Superior temporal gyrus (tissue), 1 donor: ENCODE results near the gene NUDT1.
A peak's percentile ranks its signal among the peaks of the same experiment; 100 is the strongest.

ENCODE experiments used
- DNase-seq: peaks from one replicate; pipeline ENCODE4 v3.0.0-alpha.2; 2016; ENCODE audit errors: extremely low spot score

The NUDT1 gene

DNA sequence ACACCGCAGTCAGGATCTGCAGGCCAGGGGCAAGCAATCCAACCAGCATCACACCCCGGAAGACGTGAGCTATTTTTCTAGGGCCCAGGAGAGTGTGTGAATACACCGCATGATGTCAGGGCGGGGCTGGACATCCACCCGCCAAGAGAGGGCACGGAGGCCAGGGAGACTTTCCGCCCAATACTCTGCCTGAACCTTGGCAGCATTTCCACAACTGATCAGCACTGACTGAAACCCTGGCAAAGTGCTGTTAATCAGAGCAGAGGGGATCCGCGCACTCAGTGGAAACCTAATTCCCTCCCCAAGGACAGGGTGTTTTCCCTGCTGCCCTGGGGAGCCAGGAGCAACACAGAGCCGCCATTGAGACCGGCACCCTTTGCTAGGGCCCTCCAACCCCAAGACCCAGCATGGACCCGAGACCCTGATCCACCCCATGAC is 17.5 kb upstream of the NUDT1 start:
- no peak for DNase-seq

DNA sequence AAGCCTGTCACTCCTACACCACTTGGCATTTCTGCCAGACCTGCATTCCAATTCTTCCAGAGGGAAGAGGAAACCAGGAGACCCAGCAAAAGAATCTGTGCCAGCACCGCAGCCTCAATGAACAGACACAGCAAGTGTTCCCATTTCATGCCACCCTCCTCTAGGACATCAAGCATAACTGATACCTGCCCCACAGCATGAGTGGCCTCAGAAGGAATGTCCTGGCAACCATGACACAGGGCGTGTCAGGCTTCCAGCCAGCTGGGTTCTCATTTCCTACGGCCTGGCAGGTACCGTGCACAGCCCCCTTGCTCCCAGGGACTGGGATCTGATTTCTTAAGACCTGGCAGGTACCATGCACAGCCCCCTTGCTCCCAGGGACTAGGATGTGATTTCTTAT is 17.1 kb upstream of the NUDT1 start:
- no peak for DNase-seq

DNA sequence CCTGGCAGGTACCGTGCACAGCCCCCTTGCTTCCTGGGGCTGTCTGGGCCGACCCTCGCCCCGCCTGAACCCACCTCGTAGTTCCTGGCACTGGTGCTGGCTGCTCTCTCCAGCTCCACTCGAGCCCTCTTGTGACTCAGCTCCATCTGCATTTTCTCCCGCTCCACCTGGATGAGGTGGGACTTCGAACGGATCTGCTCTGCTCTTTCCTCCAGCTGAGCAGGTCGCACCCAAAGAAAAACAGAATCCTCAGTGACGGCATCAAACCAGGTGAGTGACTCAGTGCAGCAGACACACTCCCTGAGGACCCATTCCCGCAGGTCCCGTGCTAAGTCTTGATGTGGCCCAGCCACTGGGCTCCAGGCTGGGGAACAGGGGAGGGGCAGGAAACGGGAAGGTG is 16.7 kb upstream of the NUDT1 start:
- no peak for DNase-seq

DNA sequence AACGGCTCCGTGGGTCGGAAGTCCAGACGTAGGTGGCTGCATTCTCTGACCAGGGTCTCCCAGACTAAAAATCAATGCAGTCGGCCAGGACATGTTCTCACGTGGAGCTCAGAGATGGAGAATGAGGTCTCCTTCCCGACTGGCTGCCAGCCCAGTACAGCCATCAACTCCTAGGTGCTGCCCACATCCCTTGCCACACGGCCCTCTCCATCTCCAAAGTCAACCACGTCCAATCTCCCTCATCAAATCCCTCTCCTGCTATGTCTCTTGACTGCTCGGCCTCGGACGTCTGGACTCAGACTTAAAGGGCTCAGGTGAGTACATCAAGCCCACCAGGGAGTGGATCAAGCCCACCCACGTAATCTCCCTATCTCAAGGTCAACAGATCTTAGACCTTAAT is 16.2 kb upstream of the NUDT1 start:
- no peak for DNase-seq

DNA sequence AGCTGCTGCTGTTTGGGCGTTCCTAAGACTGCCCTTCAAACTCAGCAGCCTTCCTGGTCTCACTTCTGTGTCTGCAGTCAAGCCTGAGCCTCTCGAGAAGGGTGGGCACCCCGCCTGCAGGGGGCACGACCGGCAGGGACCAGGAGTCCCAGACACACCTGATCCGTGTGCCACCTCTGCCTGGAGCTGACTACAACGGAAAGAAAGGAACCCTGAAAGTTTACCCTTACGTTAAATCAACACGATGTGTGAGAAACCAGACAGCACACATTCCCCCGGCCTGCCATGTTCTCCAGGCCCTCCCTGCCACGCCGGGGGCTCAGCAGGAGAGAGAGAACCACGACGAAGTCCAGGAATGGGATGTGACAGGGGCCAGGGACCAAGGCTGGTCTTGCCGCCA is 14.3 kb upstream of the NUDT1 start:
- DNase-seq = no peak

DNA sequence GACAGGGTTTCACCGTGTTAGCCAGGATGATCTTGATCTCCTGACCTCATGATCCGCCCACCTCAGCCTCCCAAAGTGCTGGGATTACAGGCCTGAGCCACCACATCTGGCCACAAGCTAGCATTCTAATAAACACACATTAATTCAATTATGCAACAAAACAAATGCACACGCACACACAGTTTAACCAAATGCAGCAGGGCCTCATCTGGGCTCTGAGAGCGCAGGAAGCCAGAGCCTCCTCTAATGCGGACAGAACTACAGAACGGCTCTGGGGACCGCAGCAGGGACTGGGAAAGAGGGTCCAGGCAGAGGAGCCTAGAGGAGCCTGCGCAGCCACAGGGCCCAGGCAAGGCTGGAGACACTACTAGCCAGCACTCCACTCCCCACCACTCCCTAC is 13.1 kb upstream of the NUDT1 start:
- no peak for DNase-seq

DNA sequence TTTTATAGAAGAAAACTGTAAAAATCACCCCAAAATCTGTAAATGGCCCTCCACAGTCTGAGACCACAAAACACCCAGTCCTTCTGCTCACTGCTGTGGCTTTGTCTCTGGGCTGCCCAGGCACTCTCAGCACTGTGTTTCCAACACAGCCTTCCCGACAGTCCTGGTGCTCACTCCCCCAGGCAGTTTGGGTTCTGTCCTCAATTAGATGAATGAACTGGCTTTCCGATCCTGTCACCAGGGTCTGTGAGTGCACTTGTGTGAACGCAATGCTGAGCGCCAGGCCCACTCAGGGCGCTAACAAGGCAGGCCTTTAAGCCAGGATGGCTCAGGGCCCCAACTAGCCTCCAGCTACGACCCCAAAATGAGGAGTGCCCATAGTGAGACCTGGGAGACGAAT is 12.6 kb upstream of the NUDT1 start:
- no peak for DNase-seq

DNA sequence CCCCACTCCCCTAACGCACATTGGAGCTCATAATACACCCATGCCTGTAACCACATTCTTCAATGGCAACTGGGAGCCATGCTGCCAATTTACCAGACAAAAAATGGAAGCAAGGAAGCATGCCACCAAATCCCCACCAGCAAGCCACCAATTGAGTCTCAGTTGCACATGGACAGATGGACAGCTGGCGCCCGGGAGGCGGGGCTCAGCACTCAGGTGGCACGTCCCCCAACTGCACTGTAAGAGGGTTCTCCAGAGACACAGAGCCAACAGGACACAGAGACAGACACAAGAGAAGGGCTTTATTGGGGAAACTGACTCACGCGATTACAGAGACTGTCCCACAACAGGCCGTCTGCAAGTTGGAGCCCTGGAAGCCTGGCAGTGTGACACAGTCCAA is 11.8 kb upstream of the NUDT1 start:
- DNase-seq = no peak

DNA sequence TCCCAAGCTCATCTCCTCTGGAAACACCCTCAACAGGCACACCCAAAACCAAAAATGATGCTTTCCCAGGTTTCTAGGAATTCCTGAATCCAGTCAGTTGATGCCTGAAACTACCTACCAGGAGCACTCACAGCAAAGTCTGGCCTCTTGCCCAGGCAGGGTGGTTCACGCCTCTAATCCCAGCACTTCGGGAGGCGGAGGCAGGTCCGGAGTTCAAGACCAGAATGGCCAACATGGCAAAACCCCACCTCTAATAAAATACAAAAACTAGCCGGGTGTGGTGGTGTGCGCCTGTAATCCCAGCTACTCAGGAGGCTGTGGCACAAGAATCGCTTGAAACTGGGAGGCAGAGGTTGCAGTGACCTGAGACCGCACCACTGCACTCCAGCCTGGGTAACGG is 11.1 kb upstream of the NUDT1 start:
- DNase-seq = no peak

DNA sequence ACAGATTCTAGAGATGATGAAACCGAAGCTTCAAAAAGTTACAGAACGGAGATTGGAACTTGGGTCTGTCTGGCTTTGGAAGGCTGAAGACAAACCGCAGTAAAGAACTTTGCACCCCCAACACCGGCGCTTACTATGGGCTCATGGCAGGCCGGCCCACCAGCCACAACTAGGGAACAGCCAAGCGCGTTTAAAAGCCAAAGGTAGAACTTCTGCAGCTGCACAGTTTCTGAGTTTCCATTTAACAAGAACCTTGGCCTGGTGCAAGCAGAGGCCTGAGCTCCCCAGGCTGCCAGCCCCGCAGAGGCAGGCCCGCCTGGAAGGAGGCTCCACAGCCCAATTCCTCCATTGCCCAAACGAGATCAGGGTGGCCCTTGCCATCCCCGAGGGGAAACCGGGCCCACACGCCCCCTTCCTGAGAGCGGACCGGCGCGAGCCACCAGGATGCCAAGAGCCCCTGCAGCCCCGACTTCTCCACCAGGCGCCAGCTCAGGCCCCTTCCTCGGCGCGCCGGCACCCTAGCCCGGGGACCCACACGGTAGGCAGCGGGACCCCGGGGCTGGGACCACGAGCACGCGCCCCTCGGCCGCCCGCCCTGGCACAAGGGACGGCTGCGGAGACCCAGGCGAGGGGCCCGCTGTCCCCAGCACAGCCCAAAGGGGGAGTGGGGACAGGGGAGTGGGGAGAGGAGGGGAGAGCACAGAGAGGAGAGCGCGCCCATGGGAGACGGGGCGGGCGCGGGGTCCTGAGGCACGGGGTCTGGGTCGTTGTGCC is 9.8 kb upstream of the NUDT1 start:
- no peak for DNase-seq

DNA sequence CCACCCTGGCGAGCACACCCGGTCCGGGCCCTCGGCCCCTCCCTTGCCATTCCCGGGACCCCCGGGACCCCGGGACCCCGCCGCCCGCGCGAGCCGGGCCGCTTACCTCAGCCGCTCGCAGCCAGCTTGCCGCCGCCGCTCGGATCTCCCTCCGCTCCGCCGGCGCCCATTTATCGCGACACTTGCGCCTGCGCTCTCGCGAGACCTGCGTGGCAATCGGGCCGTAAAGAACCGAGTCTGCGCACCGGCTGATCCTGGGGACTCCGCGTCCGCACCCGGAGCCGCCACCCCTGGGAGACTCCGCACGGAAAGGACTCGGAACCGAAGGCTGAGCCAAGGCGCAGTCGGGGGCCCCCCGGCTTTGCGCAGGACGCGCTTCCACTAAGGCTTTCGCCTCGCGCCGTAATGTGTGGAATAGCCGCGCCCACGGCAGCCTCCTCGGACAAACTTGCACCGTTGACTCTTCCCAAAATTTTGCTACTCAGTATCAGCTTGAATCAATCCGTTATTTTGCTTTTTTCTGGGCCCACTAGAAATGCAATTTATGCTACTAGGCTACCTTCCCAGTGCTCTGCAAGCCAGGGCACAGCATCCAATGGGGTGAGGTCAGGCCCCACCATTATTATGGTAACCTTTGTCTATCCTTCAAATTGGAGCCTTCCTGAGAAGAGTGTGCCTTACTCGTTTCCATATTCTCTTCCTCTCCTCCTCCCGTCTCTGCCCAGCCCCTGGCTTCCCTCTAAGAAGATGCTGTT is 9.1 kb upstream of the NUDT1 start, which contains the start of gene MAD1L1:
MAD1L1 (minus strand) TSS at position 180 of the 755 bp plus-strand sequence. CDS start 2,812 bp downstream, outside the sequence.
- DNase-seq = peak; percentile 90

DNA sequence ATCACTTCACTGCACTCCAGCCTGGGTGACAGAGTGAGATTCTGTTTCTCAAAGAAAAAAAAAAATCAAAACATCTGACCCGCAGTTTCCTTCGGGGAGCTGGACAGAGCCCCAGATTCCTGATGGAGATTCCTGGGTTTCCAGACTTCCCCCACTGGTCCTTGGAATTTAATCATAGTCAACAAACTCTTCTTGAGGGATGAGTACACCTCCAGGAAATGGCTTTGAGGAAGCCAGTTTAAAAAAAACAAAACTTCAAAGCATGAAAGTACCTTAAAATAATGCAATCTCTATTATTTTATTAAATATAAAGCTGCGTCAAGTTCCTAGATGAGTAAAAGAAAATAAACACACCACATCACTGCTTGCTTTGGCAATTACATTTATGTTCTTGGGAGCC is 8.1 kb upstream of the NUDT1 start:
- DNase-seq = no peak

DNA sequence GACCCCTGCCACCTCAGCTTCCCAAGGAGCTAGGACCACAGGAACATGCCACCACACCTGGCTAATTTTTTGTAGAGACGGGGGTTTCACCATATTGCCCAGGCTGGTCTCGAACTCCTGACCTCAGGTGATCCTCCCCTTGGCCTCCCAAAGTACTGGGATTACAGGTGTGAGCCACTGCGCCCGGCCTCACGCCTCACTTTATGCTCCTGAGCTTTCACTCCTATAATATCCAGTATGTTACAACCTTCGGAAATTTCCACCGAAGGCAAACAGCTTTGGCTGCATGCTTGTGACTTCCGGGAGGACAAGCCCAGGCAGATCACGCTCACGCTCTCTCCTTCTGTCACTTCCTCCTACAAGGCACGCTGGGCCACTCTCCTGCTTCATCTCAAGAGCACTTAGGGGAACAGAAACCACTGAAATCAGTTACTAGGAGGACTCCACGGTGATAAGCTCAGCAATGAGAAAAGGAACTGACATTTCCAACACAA is 4.9 kb upstream of the NUDT1 start:
- peak; percentile 59 for DNase-seq

DNA sequence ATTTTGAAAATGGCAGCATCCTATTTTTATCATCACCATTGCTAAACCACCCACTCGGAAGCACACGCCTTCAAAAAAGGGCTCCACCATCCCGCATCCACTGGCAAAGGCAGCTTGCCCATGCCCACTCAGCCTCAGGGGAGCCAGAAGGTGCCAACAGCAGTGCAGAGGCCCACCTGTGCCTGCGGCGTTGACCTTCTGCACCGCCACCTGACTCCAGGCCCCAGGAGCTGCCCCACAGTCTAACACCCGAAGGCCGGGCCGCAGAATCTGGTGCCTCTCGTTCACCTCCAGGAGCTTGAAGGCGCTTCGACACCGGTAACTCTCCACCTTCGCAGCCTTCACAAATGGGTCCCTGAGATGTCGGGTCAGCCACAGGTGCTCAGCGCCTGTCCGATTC is 2.8 kb upstream of the NUDT1 start:
- DNase-seq = no peak

DNA sequence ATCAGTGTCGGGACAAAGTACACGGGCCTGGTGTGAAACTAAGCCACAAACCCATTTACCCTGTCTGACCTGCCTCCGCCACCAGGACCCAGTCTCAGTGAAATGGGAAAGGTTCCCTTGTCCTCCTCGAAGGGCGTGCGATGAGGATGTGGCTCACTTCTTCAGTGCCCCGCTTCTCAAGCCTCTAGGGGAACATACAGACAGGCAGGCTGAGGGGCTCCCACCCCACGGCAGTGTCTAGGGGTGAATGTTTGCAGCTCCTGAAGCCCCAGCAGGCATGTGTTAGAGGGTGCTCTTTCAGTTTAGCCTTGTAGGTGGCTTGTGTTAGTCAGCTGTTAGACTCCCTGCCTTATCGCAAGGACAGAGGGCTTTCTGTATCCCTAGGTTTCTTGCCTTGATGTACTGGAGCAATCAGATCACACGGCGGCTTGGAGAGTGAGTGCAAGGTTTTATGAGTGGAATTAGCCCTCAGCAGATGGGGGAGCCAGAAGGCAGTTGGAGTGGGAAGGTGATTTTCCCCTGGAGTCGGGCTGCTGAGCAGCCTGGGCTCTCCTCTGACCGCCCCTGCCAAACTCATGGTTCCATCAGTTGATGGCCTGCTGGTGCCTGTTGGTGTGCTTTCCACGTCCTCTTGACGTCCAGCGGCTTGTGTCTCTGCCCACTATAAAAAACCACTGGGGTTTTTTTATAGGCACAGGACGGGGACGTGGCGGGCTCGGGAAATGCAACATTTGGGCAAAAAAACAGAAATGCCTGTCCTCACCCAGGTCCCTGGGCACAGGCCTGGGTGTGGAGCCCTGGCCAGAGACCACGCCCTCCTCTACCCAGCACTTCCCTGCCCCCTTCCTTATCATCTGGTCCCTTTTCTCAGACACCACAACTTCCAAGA is 759 bp downstream of the NUDT1 start:
- DNase-seq = no peak

DNA sequence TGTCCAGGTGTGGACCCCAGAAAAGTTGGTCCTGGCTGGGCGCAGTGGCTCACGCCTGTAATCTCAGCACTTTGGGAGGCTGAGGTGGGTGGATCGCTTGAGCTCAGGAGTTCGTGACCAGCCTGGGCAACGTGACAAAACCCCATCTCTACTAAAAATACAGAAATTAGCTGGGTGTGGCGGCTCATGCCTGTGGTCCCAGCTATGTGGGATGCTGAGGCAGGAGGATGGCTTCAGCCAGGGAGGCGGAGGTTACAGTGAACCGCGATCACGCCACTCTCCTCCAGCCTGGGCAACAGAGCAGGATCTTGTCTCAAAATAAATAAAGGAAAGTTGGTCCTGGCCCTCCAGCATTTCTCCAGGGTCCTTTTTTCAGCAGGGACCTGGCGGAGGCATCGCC is 1.4 kb downstream of the NUDT1 start:
- no peak for DNase-seq

DNA sequence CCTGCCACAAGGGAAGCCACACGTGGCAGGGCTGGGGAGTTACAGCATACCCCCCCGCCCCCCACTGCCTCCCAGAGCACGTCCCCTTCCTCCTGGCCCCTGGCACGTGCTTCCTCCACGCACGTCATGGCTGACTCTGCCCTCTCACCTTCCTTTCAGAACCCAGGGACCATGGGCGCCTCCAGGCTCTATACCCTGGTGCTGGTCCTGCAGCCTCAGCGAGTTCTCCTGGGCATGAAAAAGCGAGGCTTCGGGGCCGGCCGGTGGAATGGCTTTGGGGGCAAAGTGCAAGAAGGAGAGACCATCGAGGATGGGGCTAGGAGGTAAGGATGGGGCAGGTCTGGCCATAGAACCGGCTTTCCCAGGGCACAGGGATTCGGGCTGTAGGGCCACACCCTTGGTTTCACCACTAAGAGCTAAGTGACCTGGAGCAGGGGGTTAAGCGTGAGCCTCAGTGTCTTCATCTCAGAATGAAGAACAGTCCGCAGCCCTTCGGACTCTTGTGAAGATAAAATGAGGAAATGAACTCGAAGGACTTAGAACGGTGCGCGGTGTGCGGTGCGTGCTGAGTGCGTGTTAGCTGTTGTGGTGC is 2.5 kb downstream of the NUDT1 start:
- no peak for DNase-seq

DNA sequence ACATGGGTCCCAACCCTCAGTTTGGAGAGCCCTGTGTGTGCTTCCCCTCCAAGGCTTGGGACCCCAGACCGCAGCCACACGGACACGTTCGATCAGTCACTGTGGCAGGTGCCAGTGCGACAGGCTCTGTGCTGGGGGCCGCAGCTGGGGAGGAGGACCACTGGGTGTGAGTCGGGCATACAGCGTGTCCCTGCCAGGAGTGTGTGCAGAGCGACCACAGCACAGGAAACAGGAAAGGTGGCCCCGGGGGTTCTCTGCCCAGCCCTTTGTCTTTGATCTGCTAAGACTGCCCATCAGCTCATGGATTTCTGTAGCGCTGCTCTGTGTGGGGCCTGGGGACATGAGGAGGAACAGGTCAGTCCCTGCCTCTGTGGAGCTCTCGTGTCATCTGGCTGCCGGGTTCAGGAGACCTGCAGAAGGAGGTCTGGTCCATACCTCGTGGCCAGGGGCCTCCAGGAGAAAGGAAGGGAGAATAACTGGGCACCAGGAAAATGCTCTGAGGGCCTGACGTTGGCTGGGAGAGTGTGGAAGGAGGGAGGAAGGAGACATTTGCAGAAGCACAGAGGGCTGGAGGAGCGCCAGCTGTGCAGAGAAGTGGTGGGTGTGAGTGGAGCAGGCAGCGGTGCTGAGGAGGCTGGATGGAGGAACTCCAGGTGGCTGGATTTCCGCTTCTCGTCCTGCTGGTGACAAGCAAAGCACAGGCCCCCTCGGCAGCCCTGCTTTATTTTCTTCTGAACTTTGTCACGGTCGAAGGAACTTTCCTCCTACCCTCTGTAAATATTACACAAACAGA is 4.1 kb downstream of the NUDT1 start:
- DNase-seq = peak; percentile 50

DNA sequence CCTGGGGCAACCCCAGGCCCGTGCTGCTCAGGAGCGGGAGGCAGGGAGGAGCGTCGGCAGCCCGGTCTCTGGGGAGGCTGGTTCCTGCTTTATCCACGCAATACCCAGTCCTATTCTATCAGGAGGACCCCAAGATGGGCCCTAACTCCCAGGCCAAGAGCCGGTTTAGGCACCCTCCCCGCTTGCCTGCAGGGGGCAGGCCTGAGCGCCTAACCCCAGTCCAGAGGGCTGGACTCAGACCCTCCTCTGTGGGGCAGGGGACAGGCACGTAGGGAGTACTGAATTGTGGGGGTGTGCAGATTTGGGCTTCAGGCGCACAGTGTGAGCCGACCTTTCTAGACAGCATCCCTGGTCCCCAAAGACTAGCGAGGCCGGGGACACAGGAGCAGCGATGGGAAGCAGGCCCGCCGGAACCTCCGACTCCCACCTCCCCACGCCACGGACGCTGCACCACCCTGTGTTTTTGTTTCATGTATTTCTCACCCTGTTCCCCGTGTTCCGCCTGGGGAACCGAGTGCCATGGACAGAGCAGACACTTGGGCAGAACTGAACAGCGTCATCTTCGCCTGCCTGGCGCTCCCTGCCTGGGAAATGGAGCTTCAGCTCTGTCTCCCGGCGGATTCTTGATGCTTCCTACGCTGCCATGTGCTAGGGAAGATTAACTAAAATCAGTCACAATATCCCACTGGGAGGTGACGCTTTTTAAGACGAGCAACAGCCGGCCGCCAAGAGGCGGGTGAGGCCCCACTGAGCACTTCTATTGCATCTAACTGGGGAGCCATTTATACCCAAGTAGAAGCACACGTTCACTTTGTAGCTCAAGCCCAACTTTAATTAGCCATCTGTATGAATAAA is 5.3 kb downstream of the NUDT1 start:
- no peak for DNase-seq
